ENCODE measurements around the gene NFATC2.

NFATC2 gene

GRCh38 chr20:51417250-51418136, 125.0 kb downstream of the NFATC2 start:
- no peak for DNase-seq

- no peak for DNase-seq
These were observed 125.8 kb downstream of the NFATC2 start for GRCh38 chr20:51416532-51417249.

DNA sequence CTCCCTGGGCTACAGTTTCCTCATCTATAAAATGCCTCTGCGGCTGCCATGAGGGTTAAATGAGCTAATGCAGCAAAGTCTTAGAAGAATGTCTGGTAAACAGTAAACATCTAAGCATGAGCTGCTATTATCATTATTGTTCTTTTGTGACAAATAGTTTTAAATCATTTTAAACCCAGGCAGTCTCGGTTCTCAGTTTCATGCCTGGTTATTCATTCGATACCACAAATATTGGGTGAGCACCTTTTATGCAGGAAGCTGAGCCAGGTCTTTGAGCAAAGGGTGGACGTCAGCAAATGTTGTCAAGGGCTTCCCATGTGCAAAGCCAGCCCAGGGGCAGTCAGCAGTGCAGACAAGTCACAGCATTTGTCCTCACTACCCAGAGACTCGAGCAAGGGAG, 128.7 kb downstream of the NFATC2 start:
- no peak for DNase-seq

DNA sequence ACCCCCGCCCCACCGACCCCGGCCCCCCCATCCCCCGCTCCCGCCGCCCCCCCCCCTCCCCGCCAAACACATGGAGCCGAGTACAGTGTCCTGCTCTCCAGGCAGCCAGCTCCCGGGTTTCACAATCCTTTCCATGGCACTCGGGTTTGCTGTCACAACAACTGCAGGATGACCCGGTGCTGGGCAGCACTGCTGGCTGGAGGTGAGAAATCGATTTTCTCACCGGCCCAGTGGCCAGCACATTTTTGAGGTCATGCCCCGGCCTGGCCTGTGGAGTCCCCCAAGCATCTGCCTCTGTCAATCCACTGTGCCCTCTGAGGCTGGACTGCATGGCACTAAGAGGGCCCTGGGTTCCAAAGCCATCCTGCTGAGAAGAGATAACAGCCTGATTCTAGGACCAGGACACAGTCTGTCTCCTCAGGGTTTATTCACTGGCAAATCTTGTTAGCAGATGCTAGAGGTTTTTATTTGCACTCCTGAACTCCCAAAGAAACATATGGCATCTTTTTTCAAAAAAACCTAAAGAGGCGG, 129.5 kb downstream of the NFATC2 start:
- DNase-seq: peak in 1 of 58 donors; percentile 45

- peak in 26 of 58 donors; percentile 8 to 65 (median 26) for DNase-seq
These were observed 130.1 kb downstream of the NFATC2 start for GRCh38 chr20:51412333-51412871.

DNA sequence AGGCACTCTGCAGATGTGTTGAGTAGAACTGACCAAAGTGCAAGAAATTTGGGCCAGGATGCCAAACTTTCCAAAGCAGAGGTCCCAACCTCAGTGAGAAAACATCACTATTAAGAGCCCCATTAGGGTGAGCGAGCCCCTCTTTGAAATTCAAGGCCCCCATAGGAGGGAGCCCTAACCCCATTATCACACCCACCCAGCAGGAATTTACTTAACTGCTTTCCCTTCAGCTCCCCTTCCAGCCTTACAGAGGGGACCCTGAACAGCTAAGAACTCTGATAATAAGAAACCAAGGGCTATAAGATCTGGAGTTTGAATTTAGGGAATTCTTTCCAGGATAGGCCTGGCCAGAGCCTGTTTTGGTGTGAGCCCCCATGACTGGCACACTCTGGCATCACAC, 130.6 kb downstream of the NFATC2 start:
- no peak for DNase-seq

- DNase-seq: no peak
These were observed 131.8 kb downstream of the NFATC2 start for GRCh38 chr20:51410586-51411325.

DNA sequence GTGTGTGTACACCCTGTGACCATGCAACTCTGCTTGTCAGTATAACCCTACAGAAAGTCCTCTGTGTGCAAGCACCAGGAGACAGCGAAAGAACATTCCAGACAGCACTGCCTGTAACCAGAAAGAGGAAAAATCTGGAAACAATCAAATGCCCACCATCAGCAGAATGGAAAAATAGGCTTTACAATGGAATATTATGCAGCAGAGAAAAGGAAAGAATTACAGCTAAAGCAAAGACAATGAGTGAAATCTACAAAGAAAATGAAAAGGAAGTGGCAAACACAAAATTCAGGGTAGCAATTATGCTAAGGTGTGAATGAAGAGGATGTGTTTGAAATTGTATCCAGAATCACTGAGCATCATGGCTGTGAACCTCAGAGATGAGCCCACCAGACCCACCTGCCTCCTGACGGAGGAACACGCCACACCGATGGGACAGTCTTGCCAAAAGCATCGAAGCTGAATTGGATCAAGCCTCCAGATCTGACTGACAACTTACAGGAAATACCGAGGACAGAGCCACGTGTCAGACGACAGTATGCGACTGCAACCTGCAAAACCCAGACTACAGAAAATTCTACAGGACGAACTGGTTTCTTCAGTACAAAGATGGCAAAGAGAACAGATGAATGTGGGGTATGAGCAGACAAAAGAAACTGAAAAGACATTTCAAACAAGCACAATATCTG, 133.2 kb downstream of the NFATC2 start:
- no peak for DNase-seq

GRCh38 chr20:51404297-51405060, 138.0 kb downstream of the NFATC2 start:
- DNase-seq: no peak

GRCh38 chr20:51403466-51404220, 138.9 kb downstream of the NFATC2 start:
- DNase-seq: no peak

DNA sequence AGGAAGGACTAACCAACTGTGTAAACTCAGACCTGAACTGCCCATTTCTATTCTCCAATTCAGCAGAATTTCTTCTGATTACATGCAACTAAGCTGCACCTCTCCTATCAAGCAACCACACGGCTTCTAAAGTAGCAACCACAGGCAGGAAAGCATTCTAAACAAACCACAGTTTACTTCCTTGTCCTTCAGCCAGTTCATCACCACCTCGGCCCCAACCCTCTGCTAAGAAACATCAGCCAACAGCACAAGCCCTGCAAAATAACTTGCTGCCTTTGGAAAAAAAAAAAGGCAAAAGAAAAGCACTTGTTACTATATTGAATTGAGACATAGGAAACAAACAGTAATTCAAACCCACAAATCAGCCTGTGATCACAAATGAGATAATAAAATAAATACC, 140.3 kb downstream of the NFATC2 start:
- no peak for DNase-seq

DNA sequence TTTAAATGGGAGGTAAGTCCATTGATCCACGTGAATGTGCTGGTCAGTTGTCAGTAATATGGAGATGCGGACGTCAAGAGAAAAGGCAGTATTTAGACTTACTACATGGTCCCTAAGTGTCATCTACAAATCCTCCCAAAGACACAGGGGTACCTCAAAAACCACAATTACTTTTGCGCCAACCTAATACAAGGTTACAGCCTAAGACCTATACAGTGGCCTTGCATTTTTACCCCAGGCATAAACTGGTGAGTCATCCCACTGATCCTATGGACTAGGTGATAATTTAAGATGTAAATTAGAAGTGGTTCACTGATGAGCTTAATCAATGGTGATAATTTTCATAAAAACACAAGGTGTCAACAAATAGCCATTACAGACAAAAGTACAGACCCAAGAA, 141.0 kb downstream of the NFATC2 start:
- DNase-seq: no peak

GRCh38 chr20:51400051-51400926, 142.2 kb downstream of the NFATC2 start:
- DNase-seq: peak in 3 of 58 donors; percentile 1 to 22 (median 12)

GRCh38 chr20:51399006-51399890, 143.3 kb downstream of the NFATC2 start:
- no peak for DNase-seq

DNA sequence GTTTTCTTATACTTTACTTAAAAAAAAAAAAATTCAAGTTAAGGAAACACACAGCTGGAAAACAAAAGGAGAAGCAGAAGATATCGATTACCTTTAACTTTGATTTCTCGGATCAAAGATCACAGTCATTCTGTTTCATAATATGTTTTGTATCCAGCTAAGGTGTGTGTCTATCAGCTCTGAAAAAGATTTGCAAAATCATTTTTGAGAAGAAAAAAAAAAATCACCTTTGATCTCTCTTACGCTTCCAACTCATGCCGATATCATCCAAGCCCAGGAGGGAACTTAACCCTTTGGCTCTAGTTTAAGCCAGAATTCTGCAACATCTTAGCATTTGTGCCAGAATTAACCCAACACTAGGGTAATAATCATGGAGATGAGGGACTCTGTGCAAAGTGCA, 144.0 kb downstream of the NFATC2 start:
- DNase-seq: no peak

DNA sequence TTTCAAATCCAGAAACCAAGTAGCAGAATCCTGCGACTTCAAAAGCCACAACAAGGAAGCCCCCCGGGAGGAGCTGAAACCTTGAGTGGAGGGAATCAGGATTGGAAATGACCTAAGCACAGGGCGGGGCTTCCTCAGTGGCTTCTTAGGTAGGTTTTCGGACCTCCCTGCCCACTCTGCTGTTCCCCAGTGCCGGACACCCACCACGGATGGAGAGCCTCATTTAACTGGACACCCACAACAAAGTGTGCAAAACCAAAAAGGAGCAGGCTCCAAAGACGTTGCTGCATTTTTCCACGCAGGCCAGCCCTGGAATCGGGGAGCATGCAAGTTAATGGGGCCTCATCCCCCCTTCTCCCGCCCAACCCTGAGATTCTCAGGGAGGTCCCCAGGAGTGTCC, 144.4 kb downstream of the NFATC2 start:
- DNase-seq: no peak

DNA sequence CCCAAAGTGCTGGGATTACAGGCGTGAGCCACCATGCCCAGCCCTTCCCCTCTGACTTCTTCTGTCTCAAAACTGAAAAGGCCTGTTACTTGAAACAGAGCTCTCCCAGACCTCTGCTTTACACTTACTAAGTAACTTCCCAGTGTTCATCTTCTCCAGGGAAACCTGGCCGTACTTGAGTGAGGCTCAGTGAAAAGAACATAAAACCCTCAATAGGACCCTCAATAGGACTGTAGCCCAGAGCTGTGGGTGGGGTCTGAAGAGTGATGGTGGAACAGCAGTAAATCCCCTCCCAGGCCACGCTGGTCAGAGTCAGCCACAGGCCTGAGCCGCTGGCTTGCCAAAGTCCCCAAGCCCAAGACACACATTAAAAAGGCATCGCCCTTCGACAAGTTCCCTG, 145.4 kb downstream of the NFATC2 start:
- no peak for DNase-seq

All from anterior cingulate cortex (tissue), 58 donors.